HG03280 (cell line): ENCODE results near the gene LRRC4C.
"Not testable (repeated sequence)": the region's sequence is repeated elsewhere in the genome, so short reads cannot be mapped to it uniquely, and the experiment has no call there.

Experiments used
- ATAC-seq: cut with Tn5 transposase; IDR thresholded peaks from one replicate; pipeline ENCODE4 v1.9.1; 2021; ENCODE audit warnings: mild to moderate bottlenecking, moderate library complexity; ENCODE audit not compliant: unreplicated experiment

LRRC4C gene

GRCh38 chr11:41045266-41045665 is 414.2 kb downstream of the LRRC4C start:
- no peak for ATAC-seq

DNA sequence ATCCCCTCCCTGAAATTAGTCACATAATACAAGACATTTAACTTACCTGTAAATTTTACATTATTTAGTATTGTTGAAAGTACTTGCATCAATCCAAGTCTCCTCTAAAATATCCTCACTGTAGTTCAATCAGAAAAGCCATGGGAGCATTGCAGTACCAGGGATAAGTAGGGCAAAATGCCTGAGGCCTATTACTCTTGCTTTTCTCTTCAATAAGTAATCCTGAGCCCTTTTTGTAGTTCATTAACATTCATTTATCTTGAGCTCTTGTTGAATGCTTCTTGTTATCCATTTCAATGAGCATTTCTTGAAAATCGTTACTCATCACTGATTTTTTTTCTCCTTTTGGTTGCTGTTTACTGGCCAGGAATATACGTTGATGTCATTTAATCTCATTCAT is 414.7 kb downstream of the LRRC4C start:
- ATAC-seq: no peak

DNA sequence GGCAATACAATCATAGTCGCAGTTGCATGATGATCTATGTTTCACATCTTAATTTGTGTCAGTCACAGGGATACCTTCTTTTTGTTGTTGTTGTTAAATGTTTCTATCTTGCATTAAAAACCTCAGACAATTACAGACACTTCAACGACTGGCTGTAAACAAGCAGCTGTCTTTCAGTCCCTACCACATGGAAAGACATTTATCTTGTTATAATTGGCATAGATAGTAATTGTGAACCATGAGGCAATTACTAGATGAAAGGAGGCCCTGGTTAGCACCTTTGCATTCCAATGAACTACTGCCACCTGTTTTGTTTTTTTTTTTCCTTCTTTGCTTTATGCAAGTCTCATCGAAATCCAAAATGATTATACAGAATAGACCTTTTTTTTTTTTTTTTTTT is 416.8 kb downstream of the LRRC4C start:
- ATAC-seq: no peak

DNA sequence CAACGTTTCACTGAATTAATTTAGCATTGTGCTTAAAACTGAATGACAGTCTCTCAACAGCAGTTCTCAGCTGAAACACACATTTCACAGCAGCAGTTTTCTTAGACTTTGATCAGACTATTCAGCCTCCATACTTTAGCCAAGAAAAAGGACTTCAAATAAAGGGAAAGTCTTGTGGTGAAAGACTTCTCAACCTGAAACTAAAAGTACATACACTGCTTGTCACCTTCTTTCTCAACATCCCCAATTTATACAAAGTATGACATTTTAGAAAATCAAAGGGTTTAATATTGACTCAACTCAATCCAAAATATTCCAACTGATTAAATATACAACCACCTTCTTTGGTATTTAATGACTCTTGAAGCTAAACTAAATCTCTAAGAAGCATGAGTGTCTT is 419.0 kb downstream of the LRRC4C start:
- ATAC-seq: no peak

DNA sequence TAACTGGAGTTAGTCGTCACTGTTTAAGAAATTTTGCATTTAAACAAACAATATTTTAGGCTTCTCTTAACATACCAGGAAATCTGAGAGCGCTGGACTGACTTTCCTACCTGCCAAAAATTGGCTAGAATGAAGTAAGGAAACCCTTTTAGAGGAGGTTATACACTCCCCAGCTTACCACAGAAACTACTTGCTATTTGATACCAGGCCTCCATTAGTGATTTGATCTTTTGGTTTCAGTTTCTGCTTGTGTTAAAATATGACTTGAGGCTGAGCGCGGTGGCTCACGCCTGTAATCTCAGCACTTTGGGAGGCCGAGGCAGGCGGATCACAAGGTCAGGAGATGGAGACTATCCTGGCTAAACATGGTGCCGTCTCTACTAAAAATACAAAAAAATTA is 419.9 kb downstream of the LRRC4C start:
- no peak for ATAC-seq

DNA sequence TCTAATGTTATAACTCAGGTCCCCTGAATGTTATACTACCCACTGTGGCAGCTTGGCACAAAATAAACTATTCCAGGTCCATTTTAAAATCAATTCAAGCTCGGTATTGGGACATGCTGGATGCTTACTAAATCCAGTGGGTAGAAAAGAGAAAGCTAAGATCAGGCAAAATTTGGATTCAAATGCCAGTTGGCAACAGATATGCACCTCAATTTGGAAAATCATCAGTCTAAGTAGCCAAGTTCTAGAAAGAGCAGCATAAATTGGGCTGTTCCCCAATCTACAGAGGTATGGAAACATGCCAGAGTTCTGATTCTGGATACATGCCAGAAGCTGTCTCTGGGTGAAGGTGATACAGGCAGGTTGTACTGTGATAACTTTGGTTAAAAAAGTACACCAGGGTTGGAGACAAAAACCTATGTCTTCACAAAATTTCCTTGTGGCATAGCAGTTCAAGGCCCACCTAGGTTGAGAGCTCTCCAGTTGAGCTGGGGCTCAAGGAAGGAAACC is 427.8 kb downstream of the LRRC4C start:
- ATAC-seq: no peak

- no peak for ATAC-seq
Observed at GRCh38 chr11:41020259-41020658, 439.2 kb downstream of the LRRC4C start.

DNA sequence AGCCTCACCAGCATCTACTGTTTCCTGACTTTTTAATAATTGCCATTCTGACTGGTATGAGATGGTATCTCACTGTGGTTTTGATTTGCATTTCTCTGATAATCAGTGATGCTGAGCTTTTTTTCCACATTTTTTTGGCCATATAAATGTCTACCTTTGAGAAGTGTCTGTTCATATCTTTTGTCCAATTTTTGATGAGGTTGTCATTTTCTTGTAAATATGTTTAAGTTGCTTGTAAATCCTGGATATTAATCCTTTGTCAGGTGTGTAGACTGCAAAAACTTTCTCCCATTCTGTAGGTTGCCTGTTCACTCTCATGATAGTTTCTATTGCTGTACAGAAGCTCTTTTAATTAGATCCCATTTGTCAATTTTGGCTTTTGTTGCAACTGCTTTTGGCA is 439.8 kb downstream of the LRRC4C start:
- ATAC-seq: not testable (repeated sequence)

DNA sequence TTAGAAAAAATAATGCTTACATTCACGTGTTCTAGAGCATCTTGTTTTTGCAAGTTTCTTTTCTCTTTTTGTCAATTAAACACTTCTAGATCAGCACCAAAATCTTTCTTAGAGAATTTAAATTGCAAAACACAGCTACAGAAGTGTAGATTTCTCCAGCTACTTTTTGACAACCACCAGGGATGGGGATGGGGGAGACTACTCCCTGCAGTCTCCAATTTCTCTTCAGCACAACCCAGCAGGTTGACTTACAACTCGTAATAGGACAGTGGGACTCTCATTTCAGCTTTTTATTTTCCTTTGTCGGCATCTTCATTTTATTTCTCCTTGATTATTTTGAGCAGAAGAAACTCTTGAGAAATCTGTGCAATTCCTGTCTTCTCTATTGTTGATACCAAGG is 441.2 kb downstream of the LRRC4C start:
- ATAC-seq: no peak

GRCh38 chr11:41010361-41011050 is 448.9 kb downstream of the LRRC4C start:
- no peak for ATAC-seq

- ATAC-seq: no peak
Observed at GRCh38 chr11:41005986-41006385, 453.5 kb downstream of the LRRC4C start.

DNA sequence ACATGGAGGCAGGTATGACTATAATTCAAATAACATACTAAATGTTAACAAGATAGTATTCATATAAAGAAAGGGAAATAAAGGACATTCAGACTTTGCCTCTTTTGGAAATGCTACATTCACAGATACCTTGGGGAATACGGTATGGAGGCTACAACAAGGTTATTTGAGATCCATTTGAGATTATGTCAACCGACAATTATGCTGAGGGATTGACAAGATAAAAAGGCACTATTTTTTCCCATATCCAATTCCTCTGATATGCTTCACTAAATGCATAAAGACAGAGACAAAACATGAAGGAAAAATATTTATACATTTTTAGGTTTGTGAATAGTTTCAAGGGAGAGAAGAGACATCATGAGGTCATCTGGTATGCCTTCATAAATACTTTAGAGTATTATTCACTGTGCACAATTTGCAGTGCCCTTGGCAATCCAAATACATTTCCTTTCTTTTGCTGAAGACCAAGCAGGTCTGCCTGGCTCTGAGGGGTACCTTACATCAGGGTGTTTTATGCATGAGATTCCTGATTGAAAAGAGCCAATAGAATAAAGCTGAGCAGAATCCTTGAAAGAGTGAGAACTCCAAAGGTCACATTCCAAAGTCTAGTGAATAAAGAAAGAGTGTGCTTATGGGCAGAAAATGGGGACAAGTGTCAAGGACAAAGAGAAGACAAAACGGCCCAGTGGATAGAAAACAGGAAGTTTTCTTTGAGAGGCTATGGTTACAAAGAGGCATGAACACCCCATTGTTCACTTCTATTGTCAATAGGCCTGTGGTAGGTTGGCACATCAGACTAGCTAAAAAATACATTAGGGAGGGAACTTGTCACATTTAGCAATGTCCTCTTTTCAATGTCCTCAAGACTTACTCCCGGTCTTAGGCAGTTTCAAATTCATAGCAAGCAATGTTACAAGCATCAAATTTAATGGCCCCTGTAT is 455.8 kb downstream of the LRRC4C start:
- no peak for ATAC-seq

- ATAC-seq: no peak
Observed at GRCh38 chr11:40998920-40999319, 460.5 kb downstream of the LRRC4C start.

GRCh38 chr11:40987776-40988435 is 471.5 kb downstream of the LRRC4C start:
- ATAC-seq: no peak

- no peak for ATAC-seq
Observed at GRCh38 chr11:40986320-40986719, 473.1 kb downstream of the LRRC4C start.

GRCh38 chr11:40975076-40975475 is 484.4 kb downstream of the LRRC4C start:
- ATAC-seq: no peak

DNA sequence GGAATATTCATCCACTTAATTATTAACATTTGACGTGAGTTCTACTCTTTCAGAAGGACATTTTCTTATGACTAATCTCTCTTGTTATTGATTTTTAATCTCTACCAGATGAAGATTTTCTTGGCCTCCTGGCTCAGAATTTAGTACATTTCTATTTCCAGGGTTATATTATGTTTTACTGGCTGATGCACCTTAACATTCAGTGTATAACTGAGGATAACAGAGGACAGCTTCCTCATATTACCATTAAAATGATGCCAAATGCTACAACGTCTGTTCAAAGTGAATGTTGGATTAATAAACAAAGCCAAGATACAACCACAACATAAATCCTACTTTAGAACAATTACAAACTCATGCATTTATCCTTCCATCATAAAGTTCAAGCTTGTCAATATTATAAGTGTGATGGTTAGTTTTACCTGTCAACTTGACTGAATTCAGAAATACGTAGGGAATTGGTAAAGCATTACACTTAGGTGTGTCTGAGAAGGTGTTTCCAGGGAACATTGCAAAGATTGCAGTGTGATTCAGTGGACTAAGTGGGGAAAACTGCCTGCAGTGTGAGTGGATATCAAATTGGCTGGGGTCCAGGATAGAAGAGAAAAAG is 485.2 kb downstream of the LRRC4C start:
- ATAC-seq: no peak

- ATAC-seq: no peak
Observed at GRCh38 chr11:40958707-40959106, 500.7 kb downstream of the LRRC4C start.

- ATAC-seq: no peak
Observed at GRCh38 chr11:40952479-40952878, 507.0 kb downstream of the LRRC4C start.

DNA sequence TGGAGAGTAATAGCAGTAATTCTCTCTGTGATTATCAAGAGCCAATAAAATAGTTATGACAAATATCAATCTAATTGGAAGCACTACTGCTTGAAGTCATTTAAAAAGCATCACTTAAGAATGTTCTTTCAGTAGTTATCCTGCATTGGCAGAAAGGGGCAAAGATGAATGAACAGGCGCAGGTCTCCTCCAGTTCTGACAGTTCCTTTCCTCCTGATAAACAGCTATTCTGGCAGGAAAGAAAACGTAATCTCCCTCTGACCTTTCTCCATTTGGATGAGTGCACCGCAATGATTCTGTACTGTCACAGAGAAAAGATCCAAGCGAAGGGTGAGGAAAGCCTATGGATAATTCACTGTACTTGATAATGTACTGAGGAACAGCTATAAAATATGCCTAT is 521.5 kb downstream of the LRRC4C start:
- ATAC-seq: no peak

DNA sequence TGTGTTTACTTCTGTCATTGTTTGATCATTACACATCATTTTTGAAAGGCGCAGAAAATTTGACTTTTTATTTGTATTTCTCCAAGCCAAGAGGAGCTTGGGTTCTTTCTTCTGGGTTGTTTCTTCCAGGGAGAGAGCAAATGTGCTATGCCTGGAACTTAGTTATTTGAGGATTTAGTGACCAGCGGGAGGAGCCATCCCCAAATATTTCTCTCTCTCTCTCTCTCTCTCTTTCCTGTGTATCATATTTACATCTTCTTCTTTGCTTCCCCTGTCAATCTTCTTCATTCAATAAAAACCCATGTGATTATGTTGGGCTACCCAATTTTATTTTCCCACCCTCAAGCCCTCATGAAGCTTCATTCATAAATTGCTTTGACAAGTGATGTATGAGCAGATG is 534.5 kb downstream of the LRRC4C start:
- ATAC-seq: no peak
